ENCODE results near the gene PSMB7.

DNA sequence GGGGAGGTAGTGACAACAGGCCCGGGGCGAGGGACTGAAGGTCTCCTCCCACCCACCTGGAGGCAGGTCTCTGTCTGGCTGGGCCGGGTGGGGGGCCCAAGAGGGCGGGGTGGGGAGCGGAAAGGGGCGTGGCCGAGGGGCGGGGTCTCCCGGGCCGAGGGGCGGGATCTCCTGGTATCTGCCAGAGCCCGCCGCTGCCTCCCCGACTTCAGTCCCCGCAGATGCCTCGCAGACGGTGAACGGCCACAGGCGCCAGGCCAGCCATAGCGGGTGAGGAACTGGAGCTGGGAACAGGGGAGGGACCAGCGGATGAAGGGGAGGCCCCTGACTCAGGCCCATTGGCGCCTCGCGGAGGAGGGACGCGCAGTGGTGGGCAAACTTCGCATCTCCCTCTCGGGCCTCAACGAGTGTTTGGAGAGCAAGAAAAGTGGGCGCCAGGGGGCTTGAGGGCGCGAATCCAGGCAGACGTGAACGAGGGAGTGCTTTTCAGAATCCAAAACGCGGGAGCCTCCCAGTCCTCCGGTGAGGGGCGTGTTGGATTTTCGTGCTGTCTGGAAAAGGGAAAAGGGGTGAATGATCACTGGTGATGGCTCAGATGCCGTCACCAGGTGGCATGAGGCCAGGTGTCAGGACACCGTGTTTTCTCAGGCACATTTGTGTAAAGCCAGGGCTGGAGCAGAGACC is 35.1 kb upstream of the PSMB7 start, which contains the start of gene ADGRD2:
- TF ChIP-seq, protein P1, sequence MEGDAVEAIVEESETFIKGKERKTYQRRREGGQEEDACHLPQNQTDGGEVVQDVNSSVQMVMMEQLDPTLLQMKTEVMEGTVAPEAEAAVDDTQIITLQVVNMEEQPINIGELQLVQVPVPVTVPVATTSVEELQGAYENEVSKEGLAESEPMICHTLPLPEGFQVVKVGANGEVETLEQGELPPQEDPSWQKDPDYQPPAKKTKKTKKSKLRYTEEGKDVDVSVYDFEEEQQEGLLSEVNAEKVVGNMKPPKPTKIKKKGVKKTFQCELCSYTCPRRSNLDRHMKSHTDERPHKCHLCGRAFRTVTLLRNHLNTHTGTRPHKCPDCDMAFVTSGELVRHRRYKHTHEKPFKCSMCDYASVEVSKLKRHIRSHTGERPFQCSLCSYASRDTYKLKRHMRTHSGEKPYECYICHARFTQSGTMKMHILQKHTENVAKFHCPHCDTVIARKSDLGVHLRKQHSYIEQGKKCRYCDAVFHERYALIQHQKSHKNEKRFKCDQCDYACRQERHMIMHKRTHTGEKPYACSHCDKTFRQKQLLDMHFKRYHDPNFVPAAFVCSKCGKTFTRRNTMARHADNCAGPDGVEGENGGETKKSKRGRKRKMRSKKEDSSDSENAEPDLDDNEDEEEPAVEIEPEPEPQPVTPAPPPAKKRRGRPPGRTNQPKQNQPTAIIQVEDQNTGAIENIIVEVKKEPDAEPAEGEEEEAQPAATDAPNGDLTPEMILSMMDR (IDR thresholded peaks at IDR 0.05 in 4 of 5, conservative IDR thresholded peaks at IDR 0.05 in 1 of 5), result no peak
- no peak for TF ChIP-seq POLR2A (IDR thresholded peaks at IDR 0.05)

Measured in gastrocnemius medialis (tissue), 4 donors.